ENCODE results near the gene SESTD1. TPM values are rescaled to one million over a fixed set of nuclear protein-coding genes. Genes with fewer than 3 reads are reported as not detected.
A peak's percentile ranks its signal among the peaks of the same experiment; 100 is the strongest.

SESTD1 gene
- total and polyA plus RNA-seq, 2 donors (not counting 1 experiment from before 2014, with no cell fraction given), result 16.8 to 51.9 TPM

DNA sequence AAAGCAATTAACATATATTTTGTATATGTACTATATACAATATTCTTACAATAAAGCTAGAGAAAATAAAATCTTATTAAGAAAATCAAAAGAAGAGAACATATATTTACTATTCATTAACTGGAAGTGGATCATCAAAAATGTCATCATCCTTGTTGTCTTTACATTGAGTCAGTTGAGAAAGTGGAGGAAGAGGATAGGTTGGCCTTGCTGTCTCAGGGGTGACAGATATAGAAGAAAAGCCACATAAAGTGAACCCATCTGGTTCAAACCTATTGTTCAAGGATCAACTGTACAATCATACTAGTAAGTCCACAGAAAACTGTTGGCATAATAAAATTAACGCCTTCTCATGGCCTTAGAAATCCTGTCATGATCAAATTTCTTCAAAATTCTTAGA is 26.6 kb downstream of the SESTD1 start:
- no peak for DNase-seq (ENCODE audit: low read depth in 2 of 2)
- Histone ChIP-seq H3K4me1 (ENCODE audit: control insufficient read depth, extremely low read depth, insufficient read depth, low read length) (no peaks in the 10 kb centered on the region), H3K4me3 (replicated peaks in 1 of 4; ENCODE audit: control extremely low read depth in 1 of 4, insufficient read depth in 1 of 4, low read depth in 3 of 4, low read length in 4 of 4) (no peak overlapping the region), H3K9ac (ENCODE audit: insufficient read depth, low read length) (no peak overlapping the region), H3K36me3 (ENCODE audit: control insufficient read depth, insufficient read depth, low read length) (no peaks in the 10 kb centered on the region), H3K27me3 (ENCODE audit: control insufficient read depth, insufficient read depth, low read length) (no peaks in the 10 kb centered on the region), H3K4me2 (ENCODE audit: extremely low read depth, insufficient read depth, low read length) (no peak overlapping the region), H3K9me3 (ENCODE audit: control insufficient read depth, insufficient read depth, low read depth, low read length) (no peaks in the 10 kb centered on the region), H4K20me1 (ENCODE audit: control insufficient read depth, extremely low read depth, insufficient read depth, low read length) (no peaks in the 10 kb centered on the region), H2AFZ (ENCODE audit: low read length) (no peak overlapping the region), H3K79me2 (ENCODE audit: control insufficient read depth, insufficient read depth, low read length) (peaks cover 10% of the 10 kb centered on the region), H3K27ac (ENCODE audit: insufficient read depth, low read length) (no peak overlapping the region)
- TF ChIP-seq EZH2 (IDR thresholded peaks at IDR 0.05; ENCODE audit: low read length, missing control alignments), result no peak
- TF ChIP-seq, protein P1, sequence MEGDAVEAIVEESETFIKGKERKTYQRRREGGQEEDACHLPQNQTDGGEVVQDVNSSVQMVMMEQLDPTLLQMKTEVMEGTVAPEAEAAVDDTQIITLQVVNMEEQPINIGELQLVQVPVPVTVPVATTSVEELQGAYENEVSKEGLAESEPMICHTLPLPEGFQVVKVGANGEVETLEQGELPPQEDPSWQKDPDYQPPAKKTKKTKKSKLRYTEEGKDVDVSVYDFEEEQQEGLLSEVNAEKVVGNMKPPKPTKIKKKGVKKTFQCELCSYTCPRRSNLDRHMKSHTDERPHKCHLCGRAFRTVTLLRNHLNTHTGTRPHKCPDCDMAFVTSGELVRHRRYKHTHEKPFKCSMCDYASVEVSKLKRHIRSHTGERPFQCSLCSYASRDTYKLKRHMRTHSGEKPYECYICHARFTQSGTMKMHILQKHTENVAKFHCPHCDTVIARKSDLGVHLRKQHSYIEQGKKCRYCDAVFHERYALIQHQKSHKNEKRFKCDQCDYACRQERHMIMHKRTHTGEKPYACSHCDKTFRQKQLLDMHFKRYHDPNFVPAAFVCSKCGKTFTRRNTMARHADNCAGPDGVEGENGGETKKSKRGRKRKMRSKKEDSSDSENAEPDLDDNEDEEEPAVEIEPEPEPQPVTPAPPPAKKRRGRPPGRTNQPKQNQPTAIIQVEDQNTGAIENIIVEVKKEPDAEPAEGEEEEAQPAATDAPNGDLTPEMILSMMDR (conservative IDR thresholded peaks at IDR 0.05 in 1 of 2, IDR thresholded peaks at IDR 0.05 in 1 of 2; ENCODE audit: low read depth in 1 of 2, low read length in 2 of 2), result no peak

DNA sequence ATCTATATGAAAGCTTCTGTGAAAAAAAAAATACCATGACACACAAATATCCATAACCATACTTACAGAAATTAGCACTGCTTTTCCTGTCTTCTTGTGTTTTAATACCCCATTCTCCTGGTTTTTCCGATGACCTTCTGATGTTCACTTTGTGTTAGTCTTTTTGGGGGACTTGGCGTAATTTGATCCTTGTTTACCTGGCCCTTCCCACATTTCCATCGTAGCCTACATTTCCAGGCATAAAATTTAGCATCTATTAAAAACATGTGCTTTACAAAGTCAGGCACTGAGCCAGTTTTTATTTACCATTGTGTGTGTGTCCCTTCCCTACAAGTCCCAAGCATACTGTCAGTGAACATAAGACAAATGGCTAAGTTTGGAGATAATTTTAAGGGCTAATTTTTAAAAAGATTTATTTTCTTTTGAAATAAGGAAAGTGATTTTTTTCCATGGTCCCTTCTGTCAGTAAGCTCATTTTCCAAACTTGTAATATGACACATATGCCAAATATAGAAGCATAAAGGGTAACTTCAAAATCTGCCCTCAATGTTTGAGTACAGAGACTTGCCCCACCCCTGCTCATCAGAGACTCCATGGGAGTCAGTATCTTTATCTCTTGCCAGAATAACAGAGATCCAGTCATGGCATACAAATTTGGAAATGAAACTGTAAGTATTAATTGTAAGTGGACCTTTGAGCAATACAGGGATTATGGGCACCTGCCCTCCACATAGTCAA is 27.3 kb downstream of the SESTD1 start:
- Histone ChIP-seq H3K4me2 (ENCODE audit: extremely low read depth, insufficient read depth, low read length) (no peak overlapping the region), H3K79me2 (ENCODE audit: control insufficient read depth, insufficient read depth, low read length) (peaks cover 10% of the 10 kb centered on the region), H3K36me3 (ENCODE audit: control insufficient read depth, insufficient read depth, low read length) (no peaks in the 10 kb centered on the region), H3K4me1 (ENCODE audit: control insufficient read depth, extremely low read depth, insufficient read depth, low read length) (no peaks in the 10 kb centered on the region), H3K9ac (ENCODE audit: insufficient read depth, low read length) (no peak overlapping the region), H4K20me1 (ENCODE audit: control insufficient read depth, extremely low read depth, insufficient read depth, low read length) (no peaks in the 10 kb centered on the region), H2AFZ (ENCODE audit: low read length) (no peak overlapping the region), H3K27ac (ENCODE audit: insufficient read depth, low read length) (no peak overlapping the region), H3K4me3 (replicated peaks in 1 of 4; ENCODE audit: control extremely low read depth in 1 of 4, insufficient read depth in 1 of 4, low read depth in 3 of 4, low read length in 4 of 4) (no peak overlapping the region), H3K27me3 (ENCODE audit: control insufficient read depth, insufficient read depth, low read length) (no peaks in the 10 kb centered on the region), H3K9me3 (ENCODE audit: control insufficient read depth, insufficient read depth, low read depth, low read length) (no peaks in the 10 kb centered on the region)
- DNase-seq (ENCODE audit: low read depth in 2 of 2), result no peak
- no peak for TF ChIP-seq EZH2 (IDR thresholded peaks at IDR 0.05; ENCODE audit: low read length, missing control alignments)
- TF ChIP-seq, protein P1 (conservative IDR thresholded peaks at IDR 0.05 in 1 of 2, IDR thresholded peaks at IDR 0.05 in 1 of 2; ENCODE audit: low read depth in 1 of 2, low read length in 2 of 2), result no peak

DNA sequence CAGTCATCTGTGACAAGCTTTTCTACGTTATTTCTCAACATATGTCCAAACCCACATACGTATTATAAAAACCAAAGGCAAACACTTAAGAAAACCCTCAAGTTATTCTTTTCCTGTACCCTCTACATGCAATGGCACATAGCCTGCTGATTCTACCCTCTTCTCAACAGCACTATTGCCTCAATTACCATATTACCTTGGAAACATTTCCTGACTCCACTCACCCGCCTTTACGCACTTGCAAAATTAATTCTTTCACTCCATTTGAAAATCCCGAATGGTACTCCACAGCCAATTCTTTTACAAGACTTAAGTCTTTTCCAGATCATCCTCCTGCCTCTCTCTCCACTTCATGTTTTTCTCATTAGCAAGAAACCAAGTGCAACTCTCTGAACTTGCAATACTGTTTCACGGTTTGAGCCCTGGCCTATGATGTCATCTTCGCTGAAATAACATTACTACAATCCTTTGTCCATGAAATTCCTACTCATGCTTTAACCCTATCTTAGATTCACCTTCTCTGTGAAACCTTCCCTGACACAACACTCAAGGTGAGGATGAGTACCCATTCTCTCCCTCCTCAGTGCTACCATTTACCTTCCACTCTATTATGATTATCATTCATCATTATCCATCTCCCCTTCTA is 29.0 kb downstream of the SESTD1 start:
- no peak overlapping the region for H3K9ac ChIP-seq (ENCODE audit: insufficient read depth, low read length)
- no peak overlapping the region for H2AFZ ChIP-seq (ENCODE audit: low read length)
- no peak overlapping the region for H3K4me3 ChIP-seq (replicated peaks in 1 of 4; ENCODE audit: control extremely low read depth in 1 of 4, insufficient read depth in 1 of 4, low read depth in 3 of 4, low read length in 4 of 4)
- no peaks in the 10 kb centered on the region for H3K27me3 ChIP-seq (ENCODE audit: control insufficient read depth, insufficient read depth, low read length)
- no peaks in the 10 kb centered on the region for H4K20me1 ChIP-seq (ENCODE audit: control insufficient read depth, extremely low read depth, insufficient read depth, low read length)
- TF ChIP-seq, protein P1 (conservative IDR thresholded peaks at IDR 0.05 in 1 of 2, IDR thresholded peaks at IDR 0.05 in 1 of 2; ENCODE audit: low read depth in 1 of 2, low read length in 2 of 2), result no peak
- TF ChIP-seq EZH2 (IDR thresholded peaks at IDR 0.05; ENCODE audit: low read length, missing control alignments), result no peak
- DNase-seq (ENCODE audit: low read depth in 2 of 2), result peak in 1 of 2 donors; percentile 65
- H3K79me2 ChIP-seq (ENCODE audit: control insufficient read depth, insufficient read depth, low read length), result peaks cover 12% of the 10 kb centered on the region
- H3K4me2 ChIP-seq (ENCODE audit: extremely low read depth, insufficient read depth, low read length), result no peak overlapping the region
- no peaks in the 10 kb centered on the region for H3K36me3 ChIP-seq (ENCODE audit: control insufficient read depth, insufficient read depth, low read length)
- H3K27ac ChIP-seq (ENCODE audit: insufficient read depth, low read length), result no peak overlapping the region
- no peaks in the 10 kb centered on the region for H3K9me3 ChIP-seq (ENCODE audit: control insufficient read depth, insufficient read depth, low read depth, low read length)
- no peaks in the 10 kb centered on the region for H3K4me1 ChIP-seq (ENCODE audit: control insufficient read depth, extremely low read depth, insufficient read depth, low read length)

Data from fibroblast of lung (primary cell).